CD4-positive, alpha-beta T cell (primary cell): Measurements from ENCODE around the gene DRAXIN. TPM values are rescaled to one million over a fixed set of nuclear protein-coding genes. Genes with fewer than 3 reads are reported as not detected.

Source experiments
- ATAC-seq: fragments of 200-7000 bp; cut with Tn5 transposase; one replicate; pipeline ENCODE4 v1.10.0; 2022; ENCODE audit warnings: mild to moderate bottlenecking; ENCODE audit not compliant: poor library complexity
- CTCF ChIA-PET: fragments of 350-600 bp; sonication (Branson Sonifier 250); formaldehyde crosslinking; loops from one replicate; lab custom pipeline; 2021; ENCODE audit warnings: antibody characterized with exemption, inconsistent platforms; lab: Charles Lee
- POLR2A ChIA-PET: fragments of 350-600 bp; sonication (Branson Sonifier 250); formaldehyde crosslinking; loops from one replicate; lab custom pipeline; 2021; ENCODE audit warnings: antibody characterized with exemption, inconsistent platforms; lab: Charles Lee
- DNase-seq, 14 experiments: peaks; one replicate each; pipeline ENCODE4 v3.0.0-alpha.2; 2013 to 2020; ENCODE audit warnings: mixed read lengths in 2 of 14
- H3K27ac ChIP-seq, 2 donors: one replicate each; pipeline versions ENCODE4 v1.5.1 to v1.7.0; 2013; ENCODE audit warnings: low read length in 2 of 2, low read depth in 1 of 2, mild to moderate bottlenecking in 1 of 2
- H3K27me3 ChIP-seq, 2 experiments: 1 replicate in 1 of 2; 2 replicates in 1 of 2; pipeline versions ENCODE4 v1.6.1 to v1.7.0; 2013; ENCODE audit warnings: low read length in 2 of 2, control low read depth in 1 of 2, mild to moderate bottlenecking in 1 of 2, moderate library complexity in 1 of 2; ENCODE audit not compliant: insufficient read depth in 2 of 2, control insufficient read depth in 1 of 2
- H3K36me3 ChIP-seq: one replicate; pipeline ENCODE4 v1.6.1; 2013; ENCODE audit warnings: low read length, control low read depth; ENCODE audit not compliant: insufficient read depth
- H3K4me1 ChIP-seq: one replicate; pipeline ENCODE4 v1.6.1; 2013; ENCODE audit warnings: low read length, control low read depth; ENCODE audit not compliant: insufficient read depth
- H3K4me3 ChIP-seq: one replicate; pipeline ENCODE4 v1.5.1; 2013; ENCODE audit warnings: mild to moderate bottlenecking, low read length, moderate library complexity
- H3K9me3 ChIP-seq, 2 experiments: 1 replicate in 1 of 2; 2 replicates in 1 of 2; pipeline versions ENCODE4 v1.6.1 to v1.7.0; 2013; ENCODE audit warnings: low read length in 2 of 2, mild to moderate bottlenecking in 2 of 2, control low read depth in 1 of 2, moderate library complexity in 1 of 2; ENCODE audit not compliant: control insufficient read depth in 1 of 2, insufficient read depth in 1 of 2
- H3K27ac Mint-ChIP-seq: one replicate; pipeline ENCODE4 v1.8.0; 2020; ENCODE audit warnings: mixed read lengths
- H3K27me3 Mint-ChIP-seq: one replicate; pipeline ENCODE4 v1.8.0; 2021; ENCODE audit warnings: mixed read lengths
- H3K36me3 Mint-ChIP-seq: one replicate; pipeline ENCODE4 v1.8.0; 2021; ENCODE audit warnings: low read depth, mixed read lengths
- H3K4me1 Mint-ChIP-seq: one replicate; pipeline ENCODE4 v1.8.0; 2021; ENCODE audit warnings: low read depth, mixed read lengths
- H3K4me3 Mint-ChIP-seq: one replicate; pipeline ENCODE4 v1.8.0; 2020; ENCODE audit warnings: mild to moderate bottlenecking, mixed read lengths
- H3K9me3 Mint-ChIP-seq: one replicate; pipeline ENCODE4 v1.8.0; 2020; ENCODE audit warnings: mixed read lengths
- intact Hi-C, 2 experiments: fragments of 100-400 bp; cut with DNase I in 1 of 2; cut with micrococcal nuclease in 1 of 2; formaldehyde crosslinking; loops; one replicate each; pipeline versions ENCODE4 v1.15.1 to v1.9.0; 2023 to 2025; cut with DNase I, micrococcal nuclease
- total RNA-seq, 174 experiments: library from RNA in 2 of 174; stranded (reverse) in 2 of 174; gene quantifications; one replicate each; pipeline ENCODE4 v1.2.3 and lab custom pipeline; 2021 to 2026
- TF ChIP-seq, protein P1 (sequence below): fragments of 200-600 bp; IDR thresholded peaks from one replicate; pipeline ENCODE4 v1.8.0; 2022; ENCODE audit warnings: antibody characterized with exemption, mild to moderate bottlenecking

Gene DRAXIN
- total RNA-seq, 2 experiments from 2014 or later, result 0.05 to 0.08 TPM

DNA sequence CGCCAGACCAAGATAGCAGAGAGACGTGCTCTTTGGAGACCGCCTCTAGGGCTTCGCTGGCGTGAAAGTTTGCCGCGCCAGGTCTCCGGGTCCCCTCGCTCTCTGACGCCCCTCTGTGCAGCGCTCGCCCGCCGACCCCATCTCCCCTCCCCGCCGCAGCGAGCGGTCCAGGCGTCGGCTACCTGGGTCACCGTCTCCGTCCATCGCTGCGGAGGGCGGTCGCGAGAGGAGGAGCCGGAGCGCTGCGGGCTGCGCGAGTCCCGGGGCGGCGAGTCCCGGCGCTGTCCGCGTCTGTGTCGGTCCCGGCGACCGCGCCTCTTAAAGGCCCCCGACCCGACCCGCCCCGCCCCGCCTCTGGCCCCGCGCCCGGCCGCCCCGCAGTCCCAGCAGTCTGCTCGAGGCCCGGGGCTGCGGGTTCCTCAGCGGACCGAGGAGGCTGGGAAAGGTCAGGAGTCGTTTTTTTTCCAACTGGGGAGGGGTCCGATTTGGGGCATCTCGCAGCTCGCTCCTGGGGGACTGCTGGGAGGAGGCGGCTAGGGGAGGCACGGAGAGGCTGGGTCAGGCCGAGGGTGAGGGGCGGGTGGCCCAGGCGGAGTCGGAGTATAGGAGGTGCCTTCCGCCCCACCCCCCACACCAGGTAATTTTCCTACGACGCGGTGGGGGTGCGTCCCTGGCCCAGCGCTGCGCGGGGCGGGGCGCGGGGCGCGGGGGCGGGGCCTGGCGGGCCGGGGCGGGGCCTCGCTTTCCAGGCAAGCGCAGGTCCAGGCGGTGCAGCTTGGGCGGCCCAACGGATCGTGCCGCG is 37.2 kb upstream of the DRAXIN start, which contains the start of the genes FBXO2 and FBXO44:
Gene FBXO2 (minus strand): TSS at position 293 of the 802 bp plus-strand sequence. CDS start 89 bp downstream, at position 204.
Gene FBXO44 (plus strand): TSS at position 741 of the 802 bp plus-strand sequence. CDS start 959 bp downstream, outside the sequence.
- Histone ChIP-seq H3K27me3 (no peaks in the 10 kb centered on the region), H3K4me1 (peaks cover 51% of the 10 kb centered on the region), H3K27ac (no peak within 1 kb of the TSS), H3K36me3 (peaks cover 16% of the 10 kb centered on the region), H3K4me3 (peak within 1 kb of the TSS; percentile 69), H3K9me3 (no peaks in the 10 kb centered on the region)
- ATAC-seq, result peak; percentile 76
- CTCF ChIA-PET, result interaction anchor here (0.5 to 2.7 kb wide), 3 partner anchors 11 to 617 kb away, joined by 3 to 14 read pairs (median 4); no protein-coding TSS in a partner anchor
- Mint-ChIP-seq H3K9me3 (no peaks in the 10 kb centered on the region), H3K4me3 (peak within 1 kb of the TSS; percentile 83), H3K27ac (peak within 1 kb of the TSS; percentile 51), H3K27me3 (no peaks in the 10 kb centered on the region), H3K36me3 (peaks cover 23% of the 10 kb centered on the region), H3K4me1 (peaks cover 44% of the 10 kb centered on the region)
- DNase-seq, result peak; percentile 44 to 83 (median 66)
- intact Hi-C loops, result loop anchor here in 1 of 2 experiments (1.0 to 5.0 kb wide), 4 partner anchors 27 to 381 kb away; partner anchors contain the start of genes CLCN6, MAD2L2, MTHFR and UBIAD1
- POLR2A ChIA-PET, result interaction anchor here (0.8 to 4.6 kb wide), 9 partner anchors 9 to 642 kb away, joined by 3 to 47 read pairs (median 3); partner anchors contain the start of genes AGTRAP, FBXO6, MTOR and TARDBP
- TF ChIP-seq, protein P1, sequence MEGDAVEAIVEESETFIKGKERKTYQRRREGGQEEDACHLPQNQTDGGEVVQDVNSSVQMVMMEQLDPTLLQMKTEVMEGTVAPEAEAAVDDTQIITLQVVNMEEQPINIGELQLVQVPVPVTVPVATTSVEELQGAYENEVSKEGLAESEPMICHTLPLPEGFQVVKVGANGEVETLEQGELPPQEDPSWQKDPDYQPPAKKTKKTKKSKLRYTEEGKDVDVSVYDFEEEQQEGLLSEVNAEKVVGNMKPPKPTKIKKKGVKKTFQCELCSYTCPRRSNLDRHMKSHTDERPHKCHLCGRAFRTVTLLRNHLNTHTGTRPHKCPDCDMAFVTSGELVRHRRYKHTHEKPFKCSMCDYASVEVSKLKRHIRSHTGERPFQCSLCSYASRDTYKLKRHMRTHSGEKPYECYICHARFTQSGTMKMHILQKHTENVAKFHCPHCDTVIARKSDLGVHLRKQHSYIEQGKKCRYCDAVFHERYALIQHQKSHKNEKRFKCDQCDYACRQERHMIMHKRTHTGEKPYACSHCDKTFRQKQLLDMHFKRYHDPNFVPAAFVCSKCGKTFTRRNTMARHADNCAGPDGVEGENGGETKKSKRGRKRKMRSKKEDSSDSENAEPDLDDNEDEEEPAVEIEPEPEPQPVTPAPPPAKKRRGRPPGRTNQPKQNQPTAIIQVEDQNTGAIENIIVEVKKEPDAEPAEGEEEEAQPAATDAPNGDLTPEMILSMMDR, result no peak

DNA sequence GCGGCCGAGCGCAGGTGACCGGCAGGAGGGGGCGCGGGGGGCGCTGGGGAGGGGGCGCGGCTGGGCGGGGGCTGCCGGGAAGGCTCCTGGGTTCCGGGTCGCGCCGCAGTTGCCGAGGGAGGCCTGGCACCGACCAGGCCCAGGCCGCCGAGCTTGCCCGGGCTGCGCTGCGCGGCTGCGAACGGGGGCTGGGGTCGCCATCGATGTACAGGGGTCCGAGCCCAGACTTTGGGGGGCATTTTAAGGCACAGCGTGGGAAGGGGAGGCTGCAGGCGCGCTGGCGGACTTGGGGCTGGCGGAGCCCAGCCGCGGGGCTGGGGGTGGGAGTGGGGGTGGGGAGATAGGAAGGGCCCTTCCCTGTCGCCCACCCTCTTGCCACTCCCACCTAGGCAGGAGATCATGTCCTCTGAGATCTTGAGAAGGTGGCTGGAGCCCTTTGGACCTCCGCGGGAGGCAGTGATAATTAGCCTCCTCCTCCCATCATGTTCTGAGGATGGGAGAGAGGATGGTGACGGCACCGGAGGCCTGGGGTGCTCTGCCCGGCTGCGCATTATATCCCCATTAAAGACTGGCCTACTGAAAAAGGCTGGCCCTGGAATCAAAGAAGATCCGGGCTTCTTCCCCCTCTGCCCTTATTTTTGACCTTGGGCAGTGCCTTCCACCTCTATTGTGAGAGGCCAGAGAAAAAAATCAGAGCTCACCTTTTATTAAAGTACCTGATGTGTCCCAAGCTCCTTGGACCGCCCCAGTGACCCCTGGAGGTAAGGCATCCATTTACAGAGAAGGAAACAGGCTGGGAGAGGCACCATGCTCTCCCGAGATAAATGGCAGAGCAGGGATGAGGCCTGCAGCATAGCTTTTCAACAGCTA is 36.3 kb upstream of the DRAXIN start:
- Mint-ChIP-seq H3K9me3 (no peaks in the 10 kb centered on the region), H3K27ac (no peak overlapping the region), H3K4me1 (peaks cover 35% of the 10 kb centered on the region), H3K27me3 (no peaks in the 10 kb centered on the region), H3K36me3 (peaks cover 29% of the 10 kb centered on the region), H3K4me3 (peak overlapping the region; percentile 79)
- no peaks in the 10 kb centered on the region for H3K27me3 ChIP-seq
- H3K36me3 ChIP-seq, result peaks cover 20% of the 10 kb centered on the region
- DNase-seq (no peak), ATAC-seq (peak; percentile 27)
- H3K4me3 ChIP-seq, result peak overlapping the region; percentile 57
- TF ChIP-seq, protein P1, result no peak
- no peak overlapping the region for H3K27ac ChIP-seq
- ChIA-PET CTCF (interaction anchor here (0.9 to 1.1 kb wide), 3 partner anchors 9 to 70 kb away, joined by 3 read pairs; partner anchors contain the start of gene FBXO6), POLR2A (interaction anchor here (0.8 to 4.6 kb wide), 9 partner anchors 9 to 642 kb away, joined by 3 to 47 read pairs (median 4); partner anchors contain the start of genes AGTRAP, FBXO6 and TARDBP)
- peaks cover 43% of the 10 kb centered on the region for H3K4me1 ChIP-seq
- intact Hi-C loops, result loop anchor here in 1 of 2 experiments (1.0 to 5.0 kb wide), 4 partner anchors 26 to 382 kb away; partner anchors contain the start of genes CLCN6, MAD2L2, MTHFR and UBIAD1
- no peaks in the 10 kb centered on the region for H3K9me3 ChIP-seq

DNA sequence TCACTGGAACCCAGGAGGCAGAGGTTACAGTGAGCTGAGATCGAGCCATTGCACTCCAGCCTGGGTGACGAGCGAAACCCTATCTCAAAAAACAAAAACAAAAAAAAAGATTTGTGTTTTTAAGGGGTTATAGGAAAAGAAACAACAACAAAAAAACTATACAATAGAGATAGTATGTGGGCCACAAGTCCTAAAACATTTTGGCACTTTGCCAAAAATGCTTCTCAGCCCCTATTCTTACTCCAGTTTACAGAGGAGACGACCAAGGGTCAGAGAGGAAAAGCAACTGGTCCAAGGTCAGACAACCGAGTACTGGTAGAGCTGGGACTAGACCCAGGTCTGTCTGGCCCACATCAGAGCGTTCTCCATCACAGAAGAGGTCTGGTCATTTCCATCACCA is 33.9 kb upstream of the DRAXIN start:
- peaks cover 17% of the 10 kb centered on the region for H3K4me1 Mint-ChIP-seq
- H3K27me3 Mint-ChIP-seq, result no peaks in the 10 kb centered on the region
- Histone ChIP-seq H3K27ac (no peak overlapping the region), H3K9me3 (no peaks in the 10 kb centered on the region), H3K4me3 (no peak overlapping the region), H3K4me1 (peaks cover 26% of the 10 kb centered on the region), H3K27me3 (no peaks in the 10 kb centered on the region), H3K36me3 (peaks cover 39% of the 10 kb centered on the region)
- H3K9me3 Mint-ChIP-seq, result no peaks in the 10 kb centered on the region
- POLR2A ChIA-PET, result interaction anchor here (0.8 kb wide), 1 partner anchor 10 kb away, joined by 3 read pairs; no protein-coding TSS in a partner anchor
- H3K27ac Mint-ChIP-seq, result no peak overlapping the region
- H3K36me3 Mint-ChIP-seq, result peaks cover 54% of the 10 kb centered on the region
- CTCF ChIA-PET, result interaction anchor here (0.8 kb wide), 1 partner anchor 62 kb away, joined by 3 read pairs; no protein-coding TSS in a partner anchor
- TF ChIP-seq, protein P1, result no peak
- H3K4me3 Mint-ChIP-seq, result no peak overlapping the region
- DNase-seq (no peak), ATAC-seq (no peak)
- intact Hi-C loops, result no loop called here
